HG02678 (cell line): Measurements from ENCODE around the gene GPX7.

ENCODE experiments used
- ATAC-seq: cut with Tn5 transposase; IDR thresholded peaks from one replicate; pipeline ENCODE4 v1.9.1; 2021; ENCODE audit warnings: mild to moderate bottlenecking, moderate library complexity; ENCODE audit not compliant: unreplicated experiment

The GPX7 gene

DNA sequence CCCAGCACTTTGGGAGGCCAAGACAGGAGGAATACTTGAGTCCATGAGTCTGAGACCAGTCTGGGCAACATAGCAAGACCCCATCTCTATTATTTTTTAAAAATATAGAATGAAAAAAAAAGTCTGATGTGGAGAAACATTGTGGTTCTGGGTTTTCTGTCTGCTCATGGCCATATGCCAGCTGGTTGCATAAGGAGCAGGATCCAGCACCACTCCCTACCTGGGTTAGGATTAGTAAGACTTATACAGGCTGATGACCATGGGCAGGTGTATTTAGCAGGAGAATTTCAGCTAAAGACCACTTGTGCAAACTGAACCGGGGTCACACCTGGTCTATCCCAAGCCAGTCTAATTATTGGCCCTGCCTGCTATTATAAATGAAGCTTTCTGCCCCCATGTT, 16.7 kb upstream of the GPX7 start:
- ATAC-seq = no peak

DNA sequence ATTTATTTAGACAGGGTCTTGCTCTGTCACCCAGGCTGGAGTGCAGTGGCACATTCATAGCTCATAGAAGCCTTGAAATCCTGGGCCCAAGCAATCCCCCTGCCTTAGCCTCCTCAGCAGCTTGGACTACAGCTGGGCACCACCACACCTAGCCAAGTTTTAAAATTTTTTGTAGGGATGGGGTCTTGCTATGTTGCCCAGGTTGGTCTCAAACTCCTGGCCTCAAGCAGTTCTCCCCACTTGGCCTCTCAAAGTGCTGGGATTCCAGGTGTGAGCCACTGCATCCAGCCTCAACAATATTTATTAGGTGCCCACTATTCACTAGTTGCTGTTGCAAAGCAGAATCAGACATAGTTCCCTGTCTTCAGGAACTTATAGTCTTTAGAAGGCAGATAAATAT, 14.1 kb upstream of the GPX7 start:
- ATAC-seq = no peak

DNA sequence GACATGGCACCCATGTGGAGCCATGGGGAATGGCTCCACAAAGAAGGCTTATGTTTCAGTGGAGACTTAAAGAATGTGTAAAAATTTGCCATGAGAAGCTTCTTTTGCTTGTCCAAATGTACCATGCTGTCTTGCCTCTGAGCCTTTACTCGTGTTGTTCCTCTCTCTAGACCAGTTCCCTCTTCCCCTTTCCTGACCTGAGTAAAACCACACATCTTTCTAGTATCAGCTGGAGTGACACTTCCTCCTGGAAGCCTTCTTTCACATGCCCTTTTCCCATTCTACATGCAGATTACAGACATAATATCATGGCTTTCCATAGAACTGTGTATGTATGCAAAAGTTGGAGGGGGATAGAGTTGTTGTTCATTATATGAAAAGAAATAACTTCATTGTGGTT, 13.6 kb upstream of the GPX7 start:
- ATAC-seq = no peak

DNA sequence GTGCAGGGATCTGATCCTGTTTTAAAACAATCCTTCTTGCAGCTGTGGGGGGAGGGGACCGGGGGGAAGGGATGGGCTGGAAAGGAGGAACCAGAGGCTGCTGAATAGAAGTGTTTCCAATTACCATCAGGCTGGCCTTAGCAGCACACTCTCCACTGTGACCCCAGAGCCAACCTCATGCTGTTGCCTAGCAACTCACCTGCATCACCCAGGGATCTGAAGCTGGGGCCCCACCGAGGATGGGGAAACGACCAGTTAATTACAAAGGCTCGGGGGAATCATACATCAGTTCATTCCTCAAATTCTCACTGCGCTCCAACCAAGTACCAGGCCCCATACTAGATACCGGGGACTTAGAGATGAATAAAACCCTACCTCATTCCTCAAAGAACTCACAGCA, 11.9 kb upstream of the GPX7 start:
- ATAC-seq = no peak

DNA sequence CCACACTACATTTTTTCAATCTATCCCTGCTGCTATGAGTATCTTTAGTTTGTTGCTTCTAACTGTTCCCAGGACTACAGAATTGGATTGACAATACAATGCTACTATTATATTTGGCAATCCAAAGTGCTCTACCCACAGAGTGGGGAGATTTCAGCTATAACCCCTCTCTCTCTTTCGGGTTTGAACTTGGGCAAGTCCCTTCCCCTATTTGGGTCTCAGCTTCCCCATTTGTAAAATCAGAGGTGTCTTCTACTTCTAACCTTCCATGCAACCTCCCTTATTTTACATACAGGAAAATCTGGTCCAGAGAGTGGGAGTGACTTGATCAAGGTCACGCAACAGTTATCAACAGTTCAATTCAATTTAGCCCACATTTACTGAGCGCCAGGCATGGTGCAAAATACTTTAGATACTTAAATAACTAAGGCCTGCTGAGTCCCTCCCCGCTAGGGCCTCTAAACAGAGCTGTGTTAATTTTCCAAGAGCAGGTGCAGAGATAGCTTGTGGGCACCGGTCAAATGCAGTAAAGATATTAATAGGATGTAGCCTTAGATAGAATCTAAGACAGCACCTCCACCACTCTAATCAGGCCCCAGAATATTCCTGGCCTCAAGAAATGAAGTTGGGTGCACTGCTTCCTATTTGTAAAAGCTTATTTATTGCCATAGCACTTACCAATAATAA, 9.4 kb upstream of the GPX7 start:
- no peak for ATAC-seq

DNA sequence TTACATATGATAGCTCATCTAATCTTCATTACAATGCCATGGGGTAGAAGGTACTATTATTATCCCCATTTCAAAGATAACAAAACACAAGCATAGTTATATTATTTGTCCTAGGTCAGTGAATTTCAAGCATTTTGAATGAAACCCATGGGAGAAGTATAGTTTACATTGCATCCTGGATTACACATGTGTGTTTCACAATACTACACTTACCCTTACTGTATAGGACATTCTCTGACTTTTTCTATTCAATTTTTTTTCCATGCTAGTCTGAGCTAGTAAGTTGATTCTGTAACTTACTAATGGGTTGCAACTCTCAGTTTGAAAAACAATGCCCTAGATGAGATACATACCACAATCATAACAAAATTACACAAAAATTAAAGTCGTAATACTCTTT, 8.7 kb upstream of the GPX7 start:
- ATAC-seq = no peak

DNA sequence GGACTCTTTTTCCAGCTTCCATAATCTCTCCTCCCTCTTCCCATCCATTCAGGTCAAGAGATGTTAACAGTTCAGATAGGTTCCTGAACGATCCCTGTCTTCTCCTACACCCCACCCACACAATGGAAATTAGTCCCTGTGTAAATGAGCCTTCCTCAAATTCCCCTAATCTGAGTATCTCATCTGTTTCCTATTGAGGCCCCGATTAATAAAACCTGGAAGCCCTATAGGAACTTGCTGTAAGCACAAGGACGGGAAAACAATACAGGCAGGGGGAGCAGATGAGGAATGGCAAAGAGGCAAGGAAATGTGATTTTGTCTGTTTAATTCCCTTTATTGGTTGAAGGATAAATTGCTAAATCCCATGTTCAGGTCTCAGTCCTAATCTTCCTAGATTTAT, 7.1 kb upstream of the GPX7 start:
- no peak for ATAC-seq

DNA sequence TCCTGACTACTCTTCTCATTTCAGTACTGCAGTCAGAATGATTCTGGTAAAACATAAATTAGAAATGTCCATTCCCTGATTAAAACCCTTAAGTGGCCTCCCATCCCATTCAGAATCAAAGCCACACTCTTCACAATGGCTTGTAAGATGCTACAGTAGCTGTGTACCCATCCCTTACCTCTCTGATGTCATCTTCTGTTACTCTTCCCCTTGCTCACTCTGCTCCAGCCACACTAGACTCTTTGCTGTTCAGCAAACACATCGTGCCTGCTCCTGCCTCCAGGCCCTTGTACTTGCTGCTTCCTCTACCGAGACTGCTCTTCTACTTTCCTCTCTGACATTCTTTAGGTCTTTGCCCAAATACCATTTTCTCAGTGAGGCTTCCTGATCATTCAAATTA, 4.3 kb upstream of the GPX7 start:
- ATAC-seq = no peak

DNA sequence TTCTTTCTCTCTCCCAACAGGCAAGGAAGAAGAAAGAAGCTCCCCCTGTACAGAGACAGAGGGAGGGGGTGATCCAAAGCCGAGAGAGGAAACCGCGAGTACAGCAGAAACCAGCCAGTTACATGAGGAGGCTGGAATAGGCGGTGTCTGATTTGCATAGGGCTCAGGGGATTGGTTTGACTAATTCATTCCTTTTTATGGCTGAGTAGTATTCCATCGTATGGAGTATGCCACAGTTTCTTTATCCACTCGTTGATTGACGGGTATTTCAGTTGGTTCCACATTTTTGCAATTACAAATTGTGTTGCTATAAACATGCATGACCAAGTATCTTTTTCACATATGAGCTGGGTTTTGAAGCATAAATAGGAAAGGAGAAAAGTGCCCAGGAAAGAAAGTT, 3.4 kb upstream of the GPX7 start:
- no peak for ATAC-seq

DNA sequence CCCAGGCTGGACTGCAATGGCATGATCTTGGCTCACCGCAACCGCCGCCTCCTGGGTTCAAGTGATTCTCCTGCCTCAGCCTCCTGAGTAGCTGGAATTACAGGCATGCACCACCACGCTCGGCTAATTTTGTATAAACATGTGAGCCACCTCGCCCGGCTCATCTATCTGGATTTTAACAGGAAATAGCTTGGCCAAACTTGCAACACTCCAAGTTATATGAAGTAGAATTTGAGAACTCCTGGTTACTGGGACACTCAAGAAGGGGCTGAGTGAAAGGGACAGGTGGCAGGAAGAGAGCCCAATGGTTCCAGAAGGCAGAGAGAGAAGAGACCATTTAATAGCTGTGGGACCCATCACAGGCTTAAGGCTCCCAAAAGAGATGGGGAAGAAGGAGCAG, 2.9 kb upstream of the GPX7 start:
- no peak for ATAC-seq

DNA sequence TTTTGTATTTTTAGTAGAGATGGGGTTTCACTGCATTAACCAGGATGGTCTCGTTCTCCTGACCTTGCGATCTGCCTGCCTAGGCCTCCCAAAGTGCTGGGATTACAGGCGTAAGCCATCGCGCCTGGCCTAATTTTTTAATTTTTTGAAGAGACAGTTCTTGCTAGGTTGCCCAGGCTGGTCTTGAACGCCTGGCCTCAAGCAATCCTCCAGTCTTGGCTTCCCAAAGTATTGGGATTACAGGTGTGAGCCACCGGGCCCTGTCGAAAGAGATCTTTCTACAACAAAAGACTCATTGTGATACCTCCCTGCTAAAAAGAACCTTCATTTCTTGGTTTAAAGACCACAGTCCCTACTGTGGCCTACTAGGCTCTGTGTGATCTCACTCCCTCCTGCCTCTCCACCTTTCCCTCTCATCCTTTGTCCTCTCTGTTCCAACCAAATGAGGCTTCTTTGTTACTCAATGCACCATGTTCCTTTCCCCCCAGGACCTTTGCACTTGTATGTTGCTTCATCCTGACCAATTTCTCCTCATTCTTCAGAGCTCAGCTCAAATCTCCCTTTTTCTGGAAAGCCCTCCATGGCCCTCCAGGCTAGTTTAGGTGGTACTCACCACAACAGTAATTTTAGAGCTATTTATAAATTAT, 1.5 kb upstream of the GPX7 start:
- ATAC-seq = no peak

DNA sequence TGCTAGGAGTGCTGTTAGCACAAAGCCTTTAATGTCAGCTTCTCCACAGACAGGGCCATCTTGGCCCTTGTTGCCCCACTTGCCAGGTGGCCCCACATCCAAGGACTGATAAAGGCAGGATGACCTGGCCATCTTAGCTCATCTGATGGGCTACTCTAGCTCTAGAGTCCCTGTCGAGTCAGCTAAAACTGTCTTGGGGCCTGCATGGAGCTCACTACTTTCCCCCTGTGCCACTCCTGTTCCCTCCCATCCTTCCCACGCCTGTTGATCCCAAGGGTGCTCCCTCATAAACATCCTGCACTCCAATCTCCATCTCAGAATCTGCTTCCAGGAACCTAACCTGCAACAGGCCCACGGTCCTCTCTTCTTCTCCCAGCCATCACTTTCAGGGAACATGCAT, 652 bp upstream of the GPX7 start:
- ATAC-seq = no peak

DNA sequence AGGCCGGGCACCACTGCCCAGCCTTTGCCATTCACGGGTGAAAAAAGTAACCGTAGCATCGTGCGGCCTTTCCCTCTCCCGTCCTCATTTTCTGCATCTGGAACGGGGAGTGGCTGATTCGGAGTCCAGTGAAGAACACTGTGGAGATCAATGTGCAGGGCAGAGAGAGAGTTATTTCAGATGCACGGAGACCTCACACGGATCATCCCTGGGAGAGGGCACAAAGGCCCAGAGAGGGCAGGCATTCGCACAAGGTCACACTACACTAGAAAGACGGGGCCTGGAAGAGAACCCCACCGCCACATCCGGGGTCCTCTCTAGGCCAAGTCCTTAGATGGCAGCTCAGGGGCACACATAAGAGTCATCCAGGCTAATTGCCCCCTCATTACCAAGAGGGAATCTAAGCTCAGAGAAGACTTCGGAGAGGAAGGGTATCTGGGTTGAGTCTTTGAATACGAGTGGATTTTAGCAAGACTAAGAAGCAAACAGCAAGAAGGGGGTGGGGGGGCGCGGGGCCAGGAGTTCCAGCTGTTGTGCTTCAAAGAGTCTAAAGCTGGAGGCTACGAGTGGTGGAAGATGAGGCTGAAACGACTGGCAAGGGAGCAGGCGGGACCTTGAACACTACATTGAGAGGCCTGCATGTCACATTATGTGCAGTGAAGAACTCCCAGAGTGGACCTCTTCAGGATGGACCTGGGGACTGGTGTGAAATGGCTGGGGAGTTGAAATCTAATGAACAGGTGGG, 857 bp downstream of the GPX7 start:
- no peak for ATAC-seq

DNA sequence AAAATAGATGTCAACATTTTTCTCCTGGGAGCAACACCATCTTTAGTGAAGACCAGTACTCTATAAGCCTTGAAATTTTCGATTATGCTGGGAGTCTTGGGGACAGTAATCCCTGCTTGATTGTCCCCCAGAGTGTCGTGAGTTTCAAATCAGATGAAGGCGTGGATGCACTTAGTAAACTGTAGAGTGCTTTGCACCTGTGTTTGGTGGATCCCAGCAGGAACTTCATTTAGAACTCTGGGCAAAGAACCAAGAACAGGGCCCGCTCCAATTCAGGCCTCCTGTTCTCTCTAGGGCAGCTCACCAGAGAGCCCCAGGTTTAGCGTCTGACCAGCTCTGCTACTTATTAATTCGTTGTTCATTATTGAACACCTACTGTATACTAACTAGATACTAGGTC, 1.5 kb downstream of the GPX7 start:
- no peak for ATAC-seq

DNA sequence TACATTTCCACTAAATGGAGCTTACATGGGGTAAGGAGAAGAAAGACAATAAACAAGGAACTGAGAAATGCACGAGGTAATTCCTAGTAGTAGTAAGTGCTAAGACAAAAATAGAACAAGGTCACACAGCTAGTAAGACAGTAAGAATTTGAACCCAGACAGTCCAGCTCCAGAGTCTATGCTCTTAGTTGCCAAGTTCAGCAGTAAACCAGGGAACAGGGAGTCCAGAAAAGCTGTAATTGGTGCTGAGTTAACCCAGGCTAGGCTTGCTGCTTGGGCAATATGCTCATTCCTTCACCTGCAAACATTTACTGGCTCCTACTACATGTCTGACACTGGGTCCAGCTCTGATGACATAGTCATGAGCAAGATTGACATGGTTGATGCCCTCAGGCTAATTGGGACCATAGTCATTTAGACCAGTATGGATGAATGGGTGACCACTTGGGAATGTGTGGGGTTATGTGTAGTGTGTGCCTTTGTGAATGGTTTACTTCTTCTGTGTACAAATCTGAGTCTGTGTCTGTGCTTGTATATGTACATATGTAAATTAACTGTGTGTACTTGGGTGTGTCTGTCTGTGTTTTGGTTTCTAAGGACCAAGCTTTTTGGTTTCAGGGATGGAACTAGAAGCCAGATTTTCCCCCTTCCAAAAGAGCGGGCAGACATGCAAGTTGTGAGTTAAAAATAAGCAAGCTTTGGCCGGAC, 2.0 kb downstream of the GPX7 start:
- ATAC-seq = no peak

DNA sequence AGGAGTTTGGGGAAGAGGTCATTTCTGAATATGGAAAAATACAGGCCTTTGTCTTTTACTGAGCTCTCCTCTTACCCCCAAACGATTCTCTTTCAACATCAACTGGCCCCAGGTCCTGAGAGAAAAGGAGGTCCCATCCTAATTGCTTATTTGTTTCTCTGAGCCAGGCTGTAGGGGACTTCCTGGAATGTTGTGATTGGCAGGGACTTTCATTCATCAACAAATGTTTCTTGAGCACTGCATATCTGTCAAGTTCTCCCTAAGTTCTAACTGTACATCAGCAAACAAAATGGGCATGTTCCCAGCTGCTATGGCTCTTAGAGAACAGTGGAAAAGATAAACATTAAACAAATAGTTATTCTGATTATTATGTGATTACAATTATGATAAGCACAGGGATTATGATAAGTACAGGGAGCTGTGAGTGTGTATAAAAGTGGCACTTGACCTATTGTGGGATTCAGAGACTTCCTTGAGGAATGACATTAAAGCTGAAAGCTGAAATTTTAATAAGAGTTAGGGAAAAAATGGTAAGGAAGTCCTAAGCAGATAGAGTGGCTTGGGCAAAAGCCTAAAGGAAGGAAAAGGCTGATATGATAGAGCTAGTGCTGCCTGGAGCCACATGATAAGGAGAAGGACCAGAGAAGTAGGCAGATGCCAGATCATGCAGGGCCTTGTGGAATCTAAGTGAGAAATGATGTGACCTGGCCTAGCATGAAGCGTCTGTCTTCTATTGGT, 11.6 kb downstream of the GPX7 start:
- no peak for ATAC-seq

DNA sequence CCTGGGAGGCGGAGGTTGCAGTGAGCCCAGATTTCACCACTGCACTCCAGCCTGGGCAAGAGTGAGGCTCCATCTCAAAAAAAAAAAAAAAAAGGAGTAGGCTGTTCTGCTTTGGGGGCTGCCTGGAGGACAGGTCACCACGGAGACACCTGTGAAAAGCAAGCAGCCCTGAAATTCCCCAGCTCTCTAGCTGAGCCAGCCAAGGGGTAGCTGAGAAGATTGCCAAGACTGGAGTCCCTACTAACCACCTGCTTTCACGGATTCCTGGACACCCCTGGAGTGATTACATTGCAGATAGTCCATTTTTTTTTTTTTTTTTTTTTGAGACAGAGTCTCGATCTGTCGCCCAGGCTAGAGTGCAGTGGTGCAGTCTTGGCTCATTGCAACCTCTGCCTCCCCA, 12.5 kb downstream of the GPX7 start:
- ATAC-seq = no peak

DNA sequence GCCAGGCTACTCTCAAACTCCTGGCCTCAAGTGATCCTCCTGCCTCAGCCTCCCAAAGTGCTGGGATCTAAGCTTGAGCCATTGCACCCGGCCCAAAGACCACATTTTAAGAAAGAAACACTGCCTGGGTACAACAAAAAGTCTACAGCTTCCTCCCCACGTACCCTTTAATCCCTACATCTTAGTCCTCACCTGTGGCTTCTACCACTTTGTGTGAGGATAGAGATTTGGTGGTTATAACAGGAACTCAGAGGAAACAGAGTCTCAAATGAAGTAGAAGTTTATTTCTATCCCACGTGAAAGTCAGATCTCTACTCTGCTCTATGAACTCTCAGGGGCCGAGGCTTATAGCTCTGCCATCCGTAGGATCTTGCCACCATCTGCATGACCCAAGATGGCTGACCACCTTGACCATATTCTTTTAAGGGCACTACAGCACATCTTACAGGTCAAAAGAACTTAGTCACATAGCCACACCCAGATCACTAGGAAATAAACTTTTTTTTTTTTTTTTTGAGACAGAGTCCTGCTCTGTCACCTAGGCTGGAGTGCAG, 13.4 kb downstream of the GPX7 start:
- no peak for ATAC-seq

DNA sequence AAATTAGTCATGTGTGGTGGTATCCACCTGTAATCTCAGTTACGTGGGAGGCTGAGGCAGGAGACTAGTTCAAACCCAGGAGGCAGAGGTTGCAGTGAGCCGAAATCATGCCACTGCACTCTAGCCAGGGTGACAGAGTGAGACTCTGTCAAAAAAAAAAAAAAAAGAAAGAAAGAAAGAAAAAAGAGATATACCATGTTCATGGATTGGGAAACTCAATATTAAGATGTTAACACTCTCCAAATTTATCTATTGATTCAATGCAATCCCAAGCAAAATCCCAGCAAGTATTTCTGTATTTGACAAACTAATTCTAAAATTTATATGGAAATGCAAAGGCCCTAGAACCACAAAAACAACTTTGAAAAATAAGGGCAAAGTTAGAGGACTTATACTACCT, 19.8 kb downstream of the GPX7 start:
- no peak for ATAC-seq

DNA sequence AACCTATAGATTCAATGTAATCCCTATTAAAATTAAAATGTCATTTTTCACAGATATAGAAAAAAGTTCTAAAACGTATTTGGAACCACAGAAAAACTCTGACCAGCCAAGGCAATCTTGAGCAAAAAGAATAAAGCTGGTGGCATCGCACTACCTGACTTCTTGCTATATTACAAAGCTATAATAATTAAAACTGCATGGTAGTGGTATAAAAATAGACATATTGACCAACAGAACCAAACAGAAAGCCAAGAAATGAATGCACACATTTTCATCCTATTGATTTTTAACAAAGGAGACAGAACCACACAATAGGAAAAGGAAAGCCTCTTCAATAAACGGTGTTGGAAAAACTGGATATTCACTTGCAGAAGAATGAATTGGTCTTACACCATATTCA, 21.6 kb downstream of the GPX7 start:
- no peak for ATAC-seq

DNA sequence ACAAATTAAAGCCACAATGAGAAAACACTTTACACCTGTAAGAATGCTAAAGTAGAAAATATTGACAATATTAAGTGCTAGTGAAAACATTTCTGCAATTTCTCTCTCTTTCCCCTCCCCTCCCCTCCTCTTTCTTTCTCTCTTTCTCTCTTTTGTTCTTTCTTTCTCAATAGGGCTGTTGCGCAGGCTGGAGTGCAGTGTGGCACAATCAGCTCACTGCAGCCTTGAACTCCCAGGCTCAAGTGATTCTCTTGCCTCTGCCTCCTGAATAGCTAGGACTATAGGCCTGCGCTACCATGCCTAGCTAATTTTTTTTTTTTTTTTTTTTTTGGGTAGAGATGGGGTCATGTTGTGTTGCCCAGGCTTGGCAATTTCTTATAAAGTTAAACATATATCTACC, 24.9 kb downstream of the GPX7 start:
- no peak for ATAC-seq
